GM23338 (cell line): ENCODE data around the gene KPTN. TPM values are rescaled to one million over a fixed set of nuclear protein-coding genes. Genes with fewer than 3 reads are reported as not detected.

Source experiments
- ATAC-seq: fragments of 200-7000 bp; cut with Tn5 transposase; 3 replicates; pipeline ENCODE4 v1.9.1; 2020
- DNase-seq: peaks from one replicate; pipeline ENCODE4 v3.0.0-alpha.2; 2015; ENCODE audit warnings: low spot score
- H2AFZ ChIP-seq: fragments of 200-600 bp; sonication (generic); 2 replicates; pipeline ENCODE4 v1.8.0; 2016; ENCODE audit warnings: antibody characterized with exemption, mild to moderate bottlenecking, moderate library complexity
- H3F3A ChIP-seq: fragments of 200-600 bp; sonication (generic); replicated peaks from 2 replicates; pipeline ENCODE4 v1.8.0; 2017; ENCODE audit warnings: antibody characterized with exemption, mixed run types, low read depth
- H3K27ac ChIP-seq: fragments of 200-600 bp; sonication (generic); 2 replicates; pipeline ENCODE4 v1.6.1; 2016; ENCODE audit warnings: low read depth
- H3K27me3 ChIP-seq: fragments of 200-600 bp; sonication (generic); 2 replicates; pipeline ENCODE4 v1.8.0; 2016; ENCODE audit warnings: mild to moderate bottlenecking, mixed run types, moderate library complexity; ENCODE audit not compliant: insufficient read depth
- H3K36me3 ChIP-seq: fragments of 200-600 bp; sonication (generic); 2 replicates; pipeline ENCODE4 v1.8.0; 2016; ENCODE audit warnings: mild to moderate bottlenecking; ENCODE audit not compliant: insufficient read depth
- H3K4me1 ChIP-seq: fragments of 200-600 bp; sonication (generic); 2 replicates; pipeline ENCODE4 v1.8.0; 2016; ENCODE audit warnings: mild to moderate bottlenecking, moderate library complexity; ENCODE audit not compliant: insufficient read depth
- H3K4me2 ChIP-seq: fragments of 200-600 bp; sonication (generic); 2 replicates; pipeline ENCODE4 v1.7.1; 2017; ENCODE audit warnings: mixed run types
- H3K4me3 ChIP-seq: fragments of 200-600 bp; sonication (generic); 2 replicates; pipeline ENCODE4 v1.6.1; 2016; ENCODE audit warnings: mixed run types
- H3K79me2 ChIP-seq: fragments of 200-600 bp; sonication (generic); replicated peaks from 2 replicates; pipeline ENCODE4 v1.8.0; 2017; ENCODE audit warnings: mild to moderate bottlenecking; ENCODE audit not compliant: insufficient read depth
- H3K9me2 ChIP-seq: fragments of 200-600 bp; sonication (generic); 2 replicates; pipeline ENCODE4 v1.8.0; 2017; ENCODE audit not compliant: insufficient read depth
- H4K20me1 ChIP-seq: fragments of 200-600 bp; sonication (generic); replicated peaks from 2 replicates; pipeline ENCODE4 v1.8.0; 2017; ENCODE audit warnings: mild to moderate bottlenecking; ENCODE audit not compliant: insufficient read depth
- H3K27ac Mint-ChIP-seq: 2 replicates; pipeline ENCODE4 v1.8.0; 2020; ENCODE audit warnings: inconsistent platforms, mild to moderate bottlenecking, moderate library complexity, mixed read lengths
- H3K27me3 Mint-ChIP-seq: 3 replicates; pipeline ENCODE4 v1.8.0; 2022; ENCODE audit warnings: low read depth, mild to moderate bottlenecking, moderate library complexity, mixed read lengths, inconsistent platforms; ENCODE audit not compliant: insufficient read depth, poor library complexity
- H3K36me3 Mint-ChIP-seq: 3 replicates; pipeline ENCODE4 v1.8.0; 2021; ENCODE audit warnings: low read depth, mild to moderate bottlenecking, inconsistent platforms, moderate library complexity, mixed read lengths
- H3K4me1 Mint-ChIP-seq: 3 replicates; pipeline ENCODE4 v1.8.0; 2020; ENCODE audit warnings: mild to moderate bottlenecking, inconsistent platforms, mixed read lengths
- H3K4me3 Mint-ChIP-seq: 3 replicates; pipeline ENCODE4 v1.8.0; 2021; ENCODE audit warnings: moderate library complexity, mild to moderate bottlenecking, inconsistent platforms, mixed read lengths
- H3K9me3 Mint-ChIP-seq: 3 replicates; pipeline ENCODE4 v1.8.0; 2020; ENCODE audit warnings: moderate library complexity, mild to moderate bottlenecking, inconsistent platforms, mixed read lengths
- CTCF ChIP-seq, 2 experiments: fragments of 200-600 bp in 1 of 2; sonication (generic) in 1 of 2; conservative IDR thresholded peaks; 2 replicates each; pipeline versions ENCODE4 v1.5.1 to v1.6.1; 2016 to 2017; ENCODE audit warnings: antibody characterized with exemption in 2 of 2, low read depth in 2 of 2, mild to moderate bottlenecking in 2 of 2, moderate library complexity in 1 of 2
- EZH2 ChIP-seq: fragments of 200-600 bp; sonication (generic); IDR thresholded peaks from one replicate; pipeline ENCODE4 v1.8.0; 2017; ENCODE audit warnings: antibody characterized with exemption, mild to moderate bottlenecking, low read depth; ENCODE audit not compliant: unreplicated experiment
- EZH2phosphoT487 ChIP-seq: fragments of 200-600 bp; sonication (generic); IDR thresholded peaks from one replicate; pipeline ENCODE4 v1.8.1; 2018; ENCODE audit warnings: antibody characterized with exemption; ENCODE audit not compliant: unreplicated experiment
- POLR2AphosphoS5 ChIP-seq: IDR thresholded peaks from 2 replicates; pipeline ENCODE4 v1.6.1; 2016; ENCODE audit warnings: antibody characterized with exemption, low read depth
- STAT1 ChIP-seq: IDR thresholded peaks from one replicate; pipeline ENCODE4 v1.6.1; 2016; ENCODE audit warnings: antibody characterized with exemption; ENCODE audit not compliant: unreplicated experiment
- ZNF114 ChIP-seq: fragments of 250-450 bp; sonication (Bioruptor Pico); IDR thresholded peaks from 2 replicates; pipeline ENCODE4 v1.5.0; 2020; ENCODE audit warnings: mild to moderate bottlenecking, moderate library complexity
- ZNF331 ChIP-seq: fragments of 250-450 bp; sonication (Bioruptor Pico); IDR thresholded peaks from 2 replicates; pipeline ENCODE4 v1.5.0; 2020; ENCODE audit warnings: low read depth, mild to moderate bottlenecking, moderate library complexity
- polyA plus RNA-seq: library from polyadenylated mRNA; unstranded; fragments of >200 nt; fragmentation: Nextera tagmentation; extraction: Ambion mirVana; gene quantifications from 2 replicates; pipeline ENCODE4 v1.2.1, GENCODE V29; 2016
- total RNA-seq: library from RNA; depleted of rRNA; stranded (reverse); fragments of >200 nt; shearing (Covaris generic); gene quantifications from 2 replicates; pipeline ENCODE4 v1.2.3, GENCODE V29; 2014
- TF ChIP-seq, protein P1 (sequence below): fragments of 250-450 bp; sonication (Bioruptor Pico); IDR thresholded peaks from 2 replicates; pipeline ENCODE4 v1.5.0; 2020; ENCODE audit warnings: mild to moderate bottlenecking, moderate library complexity
- TF ChIP-seq, protein P2 (sequence below): IDR thresholded peaks from 2 replicates; pipeline ENCODE4 v1.6.1; 2016; ENCODE audit warnings: antibody characterized with exemption

Gene KPTN
- total and polyA plus RNA-seq, 2 experiments from 2014 or later = 19.8 to 26.2 TPM

GRCh38 chr19:47503826-47504150 is 19.8 kb upstream of the KPTN start (continued):
- TF ChIP-seq, protein P1, sequence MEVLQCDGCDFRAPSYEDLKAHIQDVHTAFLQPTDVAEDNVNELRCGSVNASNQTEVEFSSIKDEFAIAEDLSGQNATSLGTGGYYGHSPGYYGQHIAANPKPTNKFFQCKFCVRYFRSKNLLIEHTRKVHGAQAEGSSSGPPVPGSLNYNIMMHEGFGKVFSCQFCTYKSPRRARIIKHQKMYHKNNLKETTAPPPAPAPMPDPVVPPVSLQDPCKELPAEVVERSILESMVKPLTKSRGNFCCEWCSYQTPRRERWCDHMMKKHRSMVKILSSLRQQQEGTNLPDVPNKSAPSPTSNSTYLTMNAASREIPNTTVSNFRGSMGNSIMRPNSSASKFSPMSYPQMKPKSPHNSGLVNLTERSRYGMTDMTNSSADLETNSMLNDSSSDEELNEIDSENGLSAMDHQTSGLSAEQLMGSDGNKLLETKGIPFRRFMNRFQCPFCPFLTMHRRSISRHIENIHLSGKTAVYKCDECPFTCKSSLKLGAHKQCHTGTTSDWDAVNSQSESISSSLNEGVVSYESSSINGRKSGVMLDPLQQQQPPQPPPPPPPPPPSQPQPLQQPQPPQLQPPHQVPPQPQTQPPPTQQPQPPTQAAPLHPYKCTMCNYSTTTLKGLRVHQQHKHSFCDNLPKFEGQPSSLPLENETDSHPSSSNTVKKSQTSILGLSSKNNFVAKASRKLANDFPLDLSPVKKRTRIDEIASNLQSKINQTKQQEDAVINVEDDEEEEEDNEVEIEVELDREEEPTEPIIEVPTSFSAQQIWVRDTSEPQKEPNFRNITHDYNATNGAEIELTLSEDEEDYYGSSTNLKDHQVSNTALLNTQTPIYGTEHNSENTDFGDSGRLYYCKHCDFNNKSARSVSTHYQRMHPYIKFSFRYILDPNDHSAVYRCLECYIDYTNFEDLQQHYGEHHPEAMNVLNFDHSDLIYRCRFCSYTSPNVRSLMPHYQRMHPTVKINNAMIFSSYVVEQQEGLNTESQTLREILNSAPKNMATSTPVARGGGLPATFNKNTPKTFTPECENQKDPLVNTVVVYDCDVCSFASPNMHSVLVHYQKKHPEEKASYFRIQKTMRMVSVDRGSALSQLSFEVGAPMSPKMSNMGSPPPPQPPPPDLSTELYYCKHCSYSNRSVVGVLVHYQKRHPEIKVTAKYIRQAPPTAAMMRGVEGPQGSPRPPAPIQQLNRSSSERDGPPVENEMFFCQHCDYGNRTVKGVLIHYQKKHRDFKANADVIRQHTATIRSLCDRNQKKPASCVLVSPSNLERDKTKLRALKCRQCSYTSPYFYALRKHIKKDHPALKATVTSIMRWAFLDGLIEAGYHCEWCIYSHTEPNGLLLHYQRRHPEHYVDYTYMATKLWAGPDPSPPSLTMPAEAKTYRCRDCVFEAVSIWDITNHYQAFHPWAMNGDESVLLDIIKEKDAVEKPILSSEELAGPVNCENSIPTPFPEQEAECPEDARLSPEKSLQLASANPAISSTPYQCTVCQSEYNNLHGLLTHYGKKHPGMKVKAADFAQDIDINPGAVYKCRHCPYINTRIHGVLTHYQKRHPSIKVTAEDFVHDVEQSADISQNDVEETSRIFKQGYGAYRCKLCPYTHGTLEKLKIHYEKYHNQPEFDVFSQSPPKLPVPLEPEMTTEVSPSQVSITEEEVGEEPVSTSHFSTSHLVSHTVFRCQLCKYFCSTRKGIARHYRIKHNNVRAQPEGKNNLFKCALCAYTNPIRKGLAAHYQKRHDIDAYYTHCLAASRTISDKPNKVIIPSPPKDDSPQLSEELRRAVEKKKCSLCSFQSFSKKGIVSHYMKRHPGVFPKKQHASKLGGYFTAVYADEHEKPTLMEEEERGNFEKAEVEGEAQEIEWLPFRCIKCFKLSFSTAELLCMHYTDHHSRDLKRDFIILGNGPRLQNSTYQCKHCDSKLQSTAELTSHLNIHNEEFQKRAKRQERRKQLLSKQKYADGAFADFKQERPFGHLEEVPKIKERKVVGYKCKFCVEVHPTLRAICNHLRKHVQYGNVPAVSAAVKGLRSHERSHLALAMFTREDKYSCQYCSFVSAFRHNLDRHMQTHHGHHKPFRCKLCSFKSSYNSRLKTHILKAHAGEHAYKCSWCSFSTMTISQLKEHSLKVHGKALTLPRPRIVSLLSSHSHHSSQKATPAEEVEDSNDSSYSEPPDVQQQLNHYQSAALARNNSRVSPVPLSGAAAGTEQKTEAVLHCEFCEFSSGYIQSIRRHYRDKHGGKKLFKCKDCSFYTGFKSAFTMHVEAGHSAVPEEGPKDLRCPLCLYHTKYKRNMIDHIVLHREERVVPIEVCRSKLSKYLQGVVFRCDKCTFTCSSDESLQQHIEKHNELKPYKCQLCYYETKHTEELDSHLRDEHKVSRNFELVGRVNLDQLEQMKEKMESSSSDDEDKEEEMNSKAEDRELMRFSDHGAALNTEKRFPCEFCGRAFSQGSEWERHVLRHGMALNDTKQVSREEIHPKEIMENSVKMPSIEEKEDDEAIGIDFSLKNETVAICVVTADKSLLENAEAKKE (CRISPR knock-in tag) = no peak
- no peak for TF ChIP-seq ZNF114
- TF ChIP-seq, protein P2, sequence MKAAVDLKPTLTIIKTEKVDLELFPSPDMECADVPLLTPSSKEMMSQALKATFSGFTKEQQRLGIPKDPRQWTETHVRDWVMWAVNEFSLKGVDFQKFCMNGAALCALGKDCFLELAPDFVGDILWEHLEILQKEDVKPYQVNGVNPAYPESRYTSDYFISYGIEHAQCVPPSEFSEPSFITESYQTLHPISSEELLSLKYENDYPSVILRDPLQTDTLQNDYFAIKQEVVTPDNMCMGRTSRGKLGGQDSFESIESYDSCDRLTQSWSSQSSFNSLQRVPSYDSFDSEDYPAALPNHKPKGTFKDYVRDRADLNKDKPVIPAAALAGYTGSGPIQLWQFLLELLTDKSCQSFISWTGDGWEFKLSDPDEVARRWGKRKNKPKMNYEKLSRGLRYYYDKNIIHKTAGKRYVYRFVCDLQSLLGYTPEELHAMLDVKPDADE = no peak

DNA sequence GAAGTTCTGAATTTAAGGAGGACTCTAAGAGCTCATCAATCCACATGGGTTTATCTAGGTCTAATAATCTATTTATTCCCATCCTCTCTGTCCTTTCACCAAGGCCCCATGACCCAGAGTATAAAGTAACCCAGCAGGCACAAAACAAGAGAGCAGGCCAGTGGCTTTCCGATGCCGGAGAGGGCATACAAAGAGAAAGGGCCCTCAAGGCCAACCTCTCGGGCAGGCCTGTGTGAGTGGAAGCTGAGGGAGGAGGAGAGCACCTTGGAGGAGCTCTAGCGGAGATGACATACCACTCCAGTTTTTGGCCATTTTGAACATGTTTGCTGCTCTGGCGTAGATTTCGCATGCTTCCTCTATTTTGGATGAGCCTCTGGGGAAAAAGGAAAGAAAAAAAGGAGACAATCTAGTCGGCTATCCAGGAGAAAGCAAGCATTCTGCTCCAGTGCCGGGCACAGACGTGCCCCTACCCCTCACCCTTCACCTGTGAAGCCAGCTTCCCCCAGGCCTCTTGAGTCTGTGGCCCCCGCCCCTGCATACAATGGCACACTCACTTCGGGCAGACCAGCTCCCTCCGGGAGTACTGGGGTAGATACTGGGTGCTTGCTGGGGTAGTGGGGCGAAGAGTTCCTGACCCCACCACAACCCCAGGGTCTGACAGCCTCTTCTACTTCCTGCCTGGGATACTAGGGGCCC is 19.3 kb upstream of the KPTN start:
- peaks cover 27% of the 10 kb centered on the region for H3K4me1 Mint-ChIP-seq
- H3K9me3 Mint-ChIP-seq = no peaks in the 10 kb centered on the region; the same call in 2 of the 3 replicates
- Histone ChIP-seq H3F3A (0 out of 2 replicates have a peak, but pooled peaks cover 3% of the 10 kb centered on the region), H2AFZ (no peak overlapping the region), H3K27me3 (no peaks in the 10 kb centered on the region), H3K36me3 (no peaks in the 10 kb centered on the region), H3K4me3 (no peak overlapping the region), H3K79me2 (peaks cover 26% of the 10 kb centered on the region), H3K9me2 (no peaks in the 10 kb centered on the region), H3K27ac (no peak overlapping the region; the same call in 1 of the 2 replicates), H3K4me1 (peaks cover 14% of the 10 kb centered on the region), H4K20me1 (peaks cover 3% of the 10 kb centered on the region; the same call in 1 of the 2 replicates), H3K4me2 (no peak overlapping the region)
- H3K27ac Mint-ChIP-seq = no peak overlapping the region; the same call in 1 of the 2 replicates
- TF ChIP-seq CTCF (conservative IDR thresholded peaks at IDR 0.05; ENCODE audit: low read depth in 2 of 2) (no peak), STAT1 (no peak), EZH2 (no peak), EZH2phosphoT487 (no peak), ZNF114 (no peak), POLR2AphosphoS5 (no peak), ZNF331 (CRISPR knock-in tag) (no peak)
- TF ChIP-seq, protein P2 = no peak
- no peak for ATAC-seq
- DNase-seq = no peak
- peaks cover 14% of the 10 kb centered on the region for H3K27me3 Mint-ChIP-seq
- H3K4me3 Mint-ChIP-seq = no peak overlapping the region; the same call in 2 of the 3 replicates
- peaks cover 6% of the 10 kb centered on the region; the same call in 2 of the 3 replicates for H3K36me3 Mint-ChIP-seq
